Caco-2 (cell line): ENCODE data around the gene TMUB2. TPM values are rescaled to one million over a fixed set of nuclear protein-coding genes. Genes with fewer than 3 reads are reported as not detected.
A peak's percentile ranks its signal among the peaks of the same experiment; 100 is the strongest.

Experiments
- BruUV-seq: library from RNA; stranded (reverse); fragments of 400-500 nt; replicated peaks from 2 replicates; lab custom pipeline; 2021; lab: Mats Ljungman, UMichigan
- CTCF ChIA-PET: fragments of 300-600 bp; sonication (Branson Sonifier 250); formaldehyde crosslinking; loops from one replicate; lab custom pipeline; 2022; ENCODE audit warnings: antibody characterized with exemption; lab: Charles Lee
- POLR2A ChIA-PET: fragments of 300-600 bp; sonication (Branson Sonifier 250); formaldehyde crosslinking; loops from one replicate; lab custom pipeline; 2022; ENCODE audit warnings: antibody characterized with exemption; lab: Charles Lee
- DNase-seq, 2 experiments: peaks; one replicate each; pipeline versions ENCODE4 v3.0.0 to v3.0.0-alpha.2; 2020 to 2022
- H3K27me3 ChIP-seq: replicated peaks from 2 replicates; pipeline ENCODE4 v1.6.0; 2011; ENCODE audit warnings: low read length; ENCODE audit not compliant: control insufficient read depth, insufficient read depth
- H3K36me3 ChIP-seq: 2 replicates; pipeline ENCODE4 v1.5.1; 2011; ENCODE audit warnings: low read length; ENCODE audit not compliant: control insufficient read depth, insufficient read depth
- H3K4me1 ChIP-seq: fragments of 250-450 bp; sonication (Bioruptor Pico); 2 replicates; pipeline ENCODE4 v1.5.1; 2020; ENCODE audit warnings: mild to moderate bottlenecking
- H3K4me3 ChIP-seq: 2 replicates; pipeline ENCODE4 v1.5.1; 2011; ENCODE audit warnings: low read depth, mild to moderate bottlenecking, control low read depth, low read length
- H3K9me3 ChIP-seq: fragments of 250-450 bp; sonication (Bioruptor Pico); 2 replicates; pipeline ENCODE4 v1.5.1; 2020; ENCODE audit warnings: mild to moderate bottlenecking, moderate library complexity
- H3K27ac Mint-ChIP-seq: one replicate; pipeline ENCODE4 v1.8.0; 2022; ENCODE audit warnings: mixed read lengths; ENCODE audit not compliant: unreplicated experiment
- H3K27me3 Mint-ChIP-seq: one replicate; pipeline ENCODE4 v1.8.0; 2022; ENCODE audit warnings: mixed read lengths; ENCODE audit not compliant: insufficient read depth, unreplicated experiment
- H3K36me3 Mint-ChIP-seq: one replicate; pipeline ENCODE4 v1.8.0; 2022; ENCODE audit warnings: mild to moderate bottlenecking, mixed read lengths; ENCODE audit not compliant: insufficient read depth, unreplicated experiment
- H3K4me1 Mint-ChIP-seq: one replicate; pipeline ENCODE4 v1.8.0; 2022; ENCODE audit warnings: low read depth, mixed read lengths; ENCODE audit not compliant: unreplicated experiment
- H3K4me3 Mint-ChIP-seq: one replicate; pipeline ENCODE4 v1.8.0; 2022; ENCODE audit warnings: mild to moderate bottlenecking, moderate library complexity, mixed read lengths; ENCODE audit not compliant: unreplicated experiment
- H3K9me3 Mint-ChIP-seq: one replicate; pipeline ENCODE4 v1.8.0; 2022; ENCODE audit warnings: mixed read lengths; ENCODE audit not compliant: unreplicated experiment
- CTCF ChIP-seq, 2 experiments: fragments of 200-600 bp in 1 of 2; IDR thresholded peaks; 1 replicate in 1 of 2; 2 replicates in 1 of 2; pipeline versions ENCODE4 v1.5.1 to v1.8.0; 2011 to 2022; ENCODE audit warnings: antibody characterized with exemption in 1 of 2, control low read depth in 1 of 2, inconsistent platforms in 1 of 2, low read depth in 1 of 2, low read length in 1 of 2, mild to moderate bottlenecking in 1 of 2, moderate library complexity in 1 of 2; ENCODE audit not compliant: insufficient read depth in 1 of 2, severe bottlenecking in 1 of 2, unreplicated experiment in 1 of 2
- intact Hi-C: fragments of 100-400 bp; cut with micrococcal nuclease; formaldehyde crosslinking; loops from one replicate; pipeline ENCODE4 v1.10.0; 2022; ENCODE audit not compliant: unreplicated experiment
- total RNA-seq: library from RNA; stranded (reverse); gene quantifications from 2 replicates; pipeline ENCODE4 v1.2.3, GENCODE V29; 2022

TMUB2 gene
- total RNA-seq, 1 experiment from 2014 or later: 28.4 TPM

DNA sequence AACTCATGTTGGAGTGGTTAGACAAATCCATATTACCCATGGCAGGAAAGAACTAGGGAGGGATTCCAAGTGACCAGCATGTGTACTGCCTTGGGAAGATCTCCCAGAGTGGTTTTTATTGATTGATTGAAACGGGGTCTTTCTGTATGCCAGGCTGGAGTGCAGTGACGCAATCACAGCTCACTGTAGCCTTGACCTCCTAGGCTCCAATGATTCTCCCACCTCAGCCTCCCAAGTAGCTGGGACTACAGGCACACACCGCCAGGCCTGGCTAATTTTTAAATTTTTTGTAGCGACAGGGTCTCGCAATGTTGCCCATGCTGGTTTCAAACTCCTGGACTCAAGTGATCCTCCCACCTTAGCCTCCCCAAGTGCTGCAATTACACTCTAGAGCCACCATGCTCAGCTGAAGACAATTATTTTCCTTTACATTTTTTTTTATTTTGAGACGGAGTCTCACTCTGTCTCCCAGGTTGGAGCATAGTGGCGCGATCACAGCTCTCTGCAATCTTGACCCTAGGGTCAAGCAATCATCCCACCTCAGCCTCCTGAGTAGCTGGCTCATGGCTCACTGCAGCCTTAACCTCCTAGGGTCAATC, 2.5 kb upstream of the TMUB2 start:
- no peak overlapping the region for H3K4me3 Mint-ChIP-seq
- ChIA-PET CTCF (interaction anchor here (0.9 to 1.3 kb wide), 2 partner anchors 14 to 16 kb away, joined by 3 to 4 read pairs; partner anchors contain the start of gene ASB16), POLR2A (interaction anchor here (0.8 kb wide), 1 partner anchor 81 kb away, joined by 4 read pairs; no protein-coding TSS in a partner anchor)
- H3K36me3 Mint-ChIP-seq: peaks cover 58% of the 10 kb centered on the region
- peaks cover 5% of the 10 kb centered on the region for H3K4me1 Mint-ChIP-seq
- intact Hi-C loops: no loop called here
- no peak for DNase-seq
- Histone ChIP-seq H3K4me3 (no peak overlapping the region), H3K4me1 (peaks cover 10% of the 10 kb centered on the region; the same call in 1 of the 2 replicates), H3K9me3 (no peaks in the 10 kb centered on the region), H3K36me3 (peaks cover 3% of the 10 kb centered on the region; the same call in 1 of the 2 replicates), H3K27me3 (no peaks in the 10 kb centered on the region)
- H3K9me3 Mint-ChIP-seq: no peaks in the 10 kb centered on the region
- no peak for TF ChIP-seq CTCF (IDR thresholded peaks at IDR 0.05; ENCODE audit: insufficient read depth in 1 of 2, low read depth in 1 of 2, low read length in 1 of 2, severe bottlenecking in 1 of 2, unreplicated experiment in 1 of 2)
- no TSS peak for BruUV-seq
- no peak overlapping the region for H3K27ac Mint-ChIP-seq
- no peaks in the 10 kb centered on the region for H3K27me3 Mint-ChIP-seq

- H3K36me3 Mint-ChIP-seq: peaks cover 75% of the 10 kb centered on the region
- no TSS peak for BruUV-seq
- no peaks in the 10 kb centered on the region for H3K27me3 Mint-ChIP-seq
- CTCF ChIA-PET: interaction anchor here (0.6 to 2.0 kb wide), 11 partner anchors 12 to 104 kb away, joined by 3 to 15 read pairs (median 5); partner anchors contain the start of genes ASB16, ATXN7L3 and HDAC5
- H3K27ac Mint-ChIP-seq: peak overlapping the region; percentile 91
- Histone ChIP-seq H3K36me3 (peaks cover 3% of the 10 kb centered on the region; the same call in 1 of the 2 replicates), H3K9me3 (no peaks in the 10 kb centered on the region), H3K4me1 (peaks cover 15% of the 10 kb centered on the region), H3K4me3 (peak overlapping the region; percentile 86), H3K27me3 (no peaks in the 10 kb centered on the region)
- DNase-seq: no peak
- peak overlapping the region; percentile 90 for H3K4me3 Mint-ChIP-seq
- intact Hi-C loops: no loop called here
- no peak for TF ChIP-seq CTCF (IDR thresholded peaks at IDR 0.05; ENCODE audit: insufficient read depth in 1 of 2, low read depth in 1 of 2, low read length in 1 of 2, severe bottlenecking in 1 of 2, unreplicated experiment in 1 of 2)
- peaks cover 12% of the 10 kb centered on the region for H3K4me1 Mint-ChIP-seq
- no peaks in the 10 kb centered on the region for H3K9me3 Mint-ChIP-seq
- POLR2A ChIA-PET: interaction anchor here (0.6 to 1.4 kb wide), 8 partner anchors 12 to 173 kb away, joined by 3 to 11 read pairs (median 5); partner anchors contain the start of genes ATXN7L3, SLC25A39, TMEM101 and UBTF
Observed at GRCh38 chr17:44187131-44187899, 543 bp downstream of the TMUB2 start.
